ENCODE measurements around the gene IPO4. TPM values are rescaled to one million over a fixed set of nuclear protein-coding genes. Genes with fewer than 3 reads are reported as not detected.

The IPO4 gene
- total RNA-seq, 1 experiment from 2014 or later = 116 TPM

DNA sequence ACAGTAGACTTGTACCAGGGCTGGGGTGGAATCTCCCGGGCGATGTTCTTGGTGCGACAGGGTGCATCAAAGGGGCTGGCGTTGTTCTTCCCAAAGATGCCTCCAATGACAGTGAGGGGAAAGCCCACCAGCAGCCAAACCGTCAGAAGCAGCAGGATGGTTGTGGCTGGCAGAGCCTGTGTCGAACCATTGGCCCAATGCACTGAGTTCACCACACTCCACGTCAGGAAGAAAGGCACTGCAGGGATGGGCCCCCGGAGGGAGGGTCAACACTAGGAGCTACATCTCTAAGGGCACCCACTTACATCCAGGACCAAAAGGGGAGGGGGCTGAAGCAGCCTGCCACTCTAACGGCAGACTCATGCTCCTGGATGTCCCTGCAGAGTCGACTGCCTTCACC is 1.8 kb upstream of the IPO4 start:
- H3K79me1 ChIP-seq (ENCODE audit: insufficient read depth, low read depth, low read length, poor library complexity, severe bottlenecking) = peaks cover 4% of the 10 kb centered on the region
- no peaks in the 10 kb centered on the region for H3K79me2 ChIP-seq (ENCODE audit: insufficient read depth, low read length)
- no peak overlapping the region for H3K14ac ChIP-seq (ENCODE audit: insufficient read depth, low read length)
- H3K4me2 ChIP-seq (ENCODE audit: insufficient read depth, insufficient read length, low read length) = no peak overlapping the region
- no peak overlapping the region for H4K91ac ChIP-seq (ENCODE audit: insufficient read length, low read depth, low read length)
- Mint-ChIP-seq H3K27me3 (ENCODE audit: low read depth) (no peaks in the 10 kb centered on the region), H3K27ac (no peak overlapping the region), H3K36me3 (ENCODE audit: insufficient read depth in 1 of 3, low read depth in 3 of 3) (peaks cover 17 to 64% (median 52%) of the 10 kb centered on the region in 3 experiments), H3K9me3 (no peaks in the 10 kb centered on the region), H3K4me3 (no peak overlapping the region), H3K4me1 (peaks cover 22 to 25% of the 10 kb centered on the region in 2 experiments)
- no peak overlapping the region for H2BK12ac ChIP-seq (ENCODE audit: insufficient read length, low read depth, low read length)
- no peak overlapping the region for H3K18ac ChIP-seq (ENCODE audit: insufficient read length, low read depth, low read length)
- no peak overlapping the region for H3K4ac ChIP-seq (ENCODE audit: low read depth, low read length)
- WGBS (ENCODE audit: extremely low coverage, insufficient read length, low lambda C conversion rate) = no CpG with 5 or more reads among the region's 10 CpGs
- no peak overlapping the region for H3K27ac ChIP-seq (ENCODE audit: insufficient read length, low read depth, low read length)
- no peak overlapping the region for H4K8ac ChIP-seq (replicated peaks; ENCODE audit: insufficient read length, low read depth, low read length)
- H4K5ac ChIP-seq (ENCODE audit: insufficient read length, low read depth, low read length) = no peak overlapping the region
- no peak overlapping the region for H3K56ac ChIP-seq (ENCODE audit: insufficient read length, low read depth, low read length)
- H2BK15ac ChIP-seq (ENCODE audit: low read depth, low read length) = no peak overlapping the region
- H2BK5ac ChIP-seq (ENCODE audit: insufficient read length, low read length) = no peak overlapping the region
- TF ChIP-seq, protein P1, sequence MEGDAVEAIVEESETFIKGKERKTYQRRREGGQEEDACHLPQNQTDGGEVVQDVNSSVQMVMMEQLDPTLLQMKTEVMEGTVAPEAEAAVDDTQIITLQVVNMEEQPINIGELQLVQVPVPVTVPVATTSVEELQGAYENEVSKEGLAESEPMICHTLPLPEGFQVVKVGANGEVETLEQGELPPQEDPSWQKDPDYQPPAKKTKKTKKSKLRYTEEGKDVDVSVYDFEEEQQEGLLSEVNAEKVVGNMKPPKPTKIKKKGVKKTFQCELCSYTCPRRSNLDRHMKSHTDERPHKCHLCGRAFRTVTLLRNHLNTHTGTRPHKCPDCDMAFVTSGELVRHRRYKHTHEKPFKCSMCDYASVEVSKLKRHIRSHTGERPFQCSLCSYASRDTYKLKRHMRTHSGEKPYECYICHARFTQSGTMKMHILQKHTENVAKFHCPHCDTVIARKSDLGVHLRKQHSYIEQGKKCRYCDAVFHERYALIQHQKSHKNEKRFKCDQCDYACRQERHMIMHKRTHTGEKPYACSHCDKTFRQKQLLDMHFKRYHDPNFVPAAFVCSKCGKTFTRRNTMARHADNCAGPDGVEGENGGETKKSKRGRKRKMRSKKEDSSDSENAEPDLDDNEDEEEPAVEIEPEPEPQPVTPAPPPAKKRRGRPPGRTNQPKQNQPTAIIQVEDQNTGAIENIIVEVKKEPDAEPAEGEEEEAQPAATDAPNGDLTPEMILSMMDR (conservative IDR thresholded peaks at IDR 0.05) = no peak
- no peak overlapping the region for H3K23ac ChIP-seq (ENCODE audit: insufficient read length, low read depth, low read length)
- H3K27me3 ChIP-seq (ENCODE audit: insufficient read depth, low read length) = no peaks in the 10 kb centered on the region
- H2BK20ac ChIP-seq (ENCODE audit: low read depth, low read length, poor library complexity, severe bottlenecking) = no peak overlapping the region
- H3K23me2 ChIP-seq (ENCODE audit: insufficient read length, low read depth, low read length, poor library complexity, severe bottlenecking) = no peaks in the 10 kb centered on the region
- no peak overlapping the region for H2AK5ac ChIP-seq (ENCODE audit: insufficient read length, low read length)
- no peaks in the 10 kb centered on the region for H4K20me1 ChIP-seq (ENCODE audit: control insufficient read depth, insufficient read depth, insufficient read length)
- H3T11ph ChIP-seq (ENCODE audit: low read length) = no peak overlapping the region
- H2AFZ ChIP-seq (ENCODE audit: low read length) = no peak overlapping the region
- DNase-seq = no peak
- no peak overlapping the region for H2BK120ac ChIP-seq (ENCODE audit: low read depth, low read length, poor library complexity, severe bottlenecking)
- H3K9me3 ChIP-seq (ENCODE audit: control insufficient read depth, low read depth, low read length) = no peaks in the 10 kb centered on the region
- H3K9ac ChIP-seq (ENCODE audit: extremely low read depth, insufficient read length, low read length) = no peak overlapping the region
- no peaks in the 10 kb centered on the region; the same call in 1 of the 2 replicates for H3K4me1 ChIP-seq (ENCODE audit: insufficient read depth, low read length)
